LNCAP (cell line): ENCODE measurements around the gene ERFL.

ENCODE experiments used
- TF ChIP-seq, protein P1 (sequence below): fragments of 450-650 bp; IDR thresholded peaks from 2 replicates; pipeline ENCODE4 v1.5.1; 2017; ENCODE audit warnings: mild to moderate bottlenecking

The ERFL gene

DNA sequence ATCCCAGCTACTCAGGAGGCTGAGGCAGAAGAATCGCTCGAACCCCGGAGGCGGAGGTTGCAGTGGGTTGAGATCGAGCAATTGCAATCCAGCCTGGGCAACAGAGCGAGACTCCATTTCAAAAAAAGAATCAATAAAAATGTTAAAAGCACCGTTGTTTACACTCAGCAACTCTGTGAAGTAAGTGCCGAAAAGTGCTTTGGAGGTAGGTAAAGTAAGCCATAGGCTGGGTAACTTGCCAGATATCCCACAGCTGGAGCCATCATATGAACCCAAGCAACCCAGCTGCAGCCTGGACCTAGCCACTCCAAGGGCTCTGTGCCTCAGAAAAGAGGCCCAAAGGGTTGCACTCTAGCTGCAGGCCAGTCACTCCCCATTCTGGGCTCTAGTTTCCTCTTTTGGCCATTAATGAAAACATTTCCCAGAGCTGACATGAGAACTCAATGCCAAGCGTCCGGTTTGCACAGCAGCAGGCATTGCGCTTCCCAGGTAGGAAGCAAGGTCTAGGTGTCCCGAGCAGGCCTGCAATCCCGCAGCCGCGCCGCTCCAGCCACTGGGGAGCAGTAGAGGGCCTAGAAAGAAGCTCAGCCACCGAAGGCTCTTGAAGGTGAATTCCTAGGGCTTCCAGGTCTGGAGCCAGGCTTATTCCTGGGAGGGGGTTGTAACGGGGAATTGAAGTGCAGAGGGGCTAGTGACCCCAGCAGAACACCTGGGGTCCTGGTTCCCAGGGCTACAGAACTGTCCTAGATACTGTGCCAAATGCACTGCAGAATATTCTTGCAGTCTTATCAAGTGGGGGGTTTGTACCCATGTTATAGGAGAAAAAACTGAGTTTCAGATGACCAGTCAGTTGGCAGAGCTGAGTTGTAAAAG, 55.2 kb downstream of the ERFL start:
- TF ChIP-seq, protein P1, sequence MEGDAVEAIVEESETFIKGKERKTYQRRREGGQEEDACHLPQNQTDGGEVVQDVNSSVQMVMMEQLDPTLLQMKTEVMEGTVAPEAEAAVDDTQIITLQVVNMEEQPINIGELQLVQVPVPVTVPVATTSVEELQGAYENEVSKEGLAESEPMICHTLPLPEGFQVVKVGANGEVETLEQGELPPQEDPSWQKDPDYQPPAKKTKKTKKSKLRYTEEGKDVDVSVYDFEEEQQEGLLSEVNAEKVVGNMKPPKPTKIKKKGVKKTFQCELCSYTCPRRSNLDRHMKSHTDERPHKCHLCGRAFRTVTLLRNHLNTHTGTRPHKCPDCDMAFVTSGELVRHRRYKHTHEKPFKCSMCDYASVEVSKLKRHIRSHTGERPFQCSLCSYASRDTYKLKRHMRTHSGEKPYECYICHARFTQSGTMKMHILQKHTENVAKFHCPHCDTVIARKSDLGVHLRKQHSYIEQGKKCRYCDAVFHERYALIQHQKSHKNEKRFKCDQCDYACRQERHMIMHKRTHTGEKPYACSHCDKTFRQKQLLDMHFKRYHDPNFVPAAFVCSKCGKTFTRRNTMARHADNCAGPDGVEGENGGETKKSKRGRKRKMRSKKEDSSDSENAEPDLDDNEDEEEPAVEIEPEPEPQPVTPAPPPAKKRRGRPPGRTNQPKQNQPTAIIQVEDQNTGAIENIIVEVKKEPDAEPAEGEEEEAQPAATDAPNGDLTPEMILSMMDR: peak; percentile 45

DNA sequence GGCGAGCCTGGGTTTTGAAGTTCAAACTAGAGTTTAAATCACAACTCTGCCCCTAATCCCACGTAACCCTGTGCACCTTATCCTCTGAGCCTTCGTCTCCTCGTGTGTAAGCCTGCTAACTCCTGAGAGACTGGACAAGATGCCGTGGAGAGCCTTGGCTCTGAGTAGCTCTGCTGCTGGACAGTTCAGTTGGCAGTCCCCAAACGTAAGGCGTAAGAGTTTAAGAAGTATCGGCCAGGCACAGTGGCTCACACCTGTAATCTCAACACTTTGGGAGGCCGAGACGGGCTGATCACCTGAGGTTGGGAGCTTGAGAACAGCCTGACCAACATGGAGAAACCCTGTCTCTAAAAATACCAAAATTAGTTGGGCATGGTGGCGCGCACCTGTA, 55.9 kb downstream of the ERFL start:
- TF ChIP-seq, protein P1: no peak

DNA sequence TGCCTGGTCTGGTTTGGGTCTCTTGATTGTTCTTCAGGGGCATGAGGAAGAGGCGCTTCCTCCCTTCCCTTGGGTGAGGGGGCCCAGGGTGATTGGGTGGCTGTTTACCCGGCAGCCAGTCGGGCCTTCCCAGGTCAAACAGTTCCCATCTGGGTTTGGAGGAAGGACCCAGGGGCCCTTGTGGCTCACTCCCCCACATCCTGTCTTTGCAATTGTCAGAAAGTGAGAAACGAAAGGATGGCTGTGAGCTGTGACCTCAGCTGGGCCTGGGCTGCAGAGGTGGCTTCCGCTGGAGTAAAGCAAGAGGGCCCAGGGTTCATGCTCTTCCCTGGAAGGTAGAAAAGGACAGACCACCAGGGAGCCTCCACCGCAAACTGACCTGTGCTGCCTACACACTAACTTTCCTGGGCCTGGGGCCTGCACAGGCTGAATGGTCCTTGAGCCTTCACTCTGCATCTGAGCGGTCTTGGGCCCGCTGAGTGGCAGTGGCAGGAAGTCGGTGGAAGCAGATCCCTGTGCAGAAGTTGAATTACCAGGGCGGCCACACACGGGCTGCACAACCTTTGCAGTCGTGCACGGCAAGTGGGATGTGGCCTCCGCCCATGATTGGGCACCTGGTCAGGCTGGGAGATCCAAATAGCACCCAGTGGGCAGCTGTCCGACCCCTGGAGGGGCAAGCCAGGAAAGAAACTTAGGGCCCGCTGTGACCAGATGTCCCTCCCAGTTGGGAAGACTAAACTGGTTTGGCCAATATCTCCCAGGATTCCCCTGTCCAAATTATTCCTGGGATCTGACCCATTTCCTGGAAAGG, 56.5 kb downstream of the ERFL start:
- TF ChIP-seq, protein P1: no peak

DNA sequence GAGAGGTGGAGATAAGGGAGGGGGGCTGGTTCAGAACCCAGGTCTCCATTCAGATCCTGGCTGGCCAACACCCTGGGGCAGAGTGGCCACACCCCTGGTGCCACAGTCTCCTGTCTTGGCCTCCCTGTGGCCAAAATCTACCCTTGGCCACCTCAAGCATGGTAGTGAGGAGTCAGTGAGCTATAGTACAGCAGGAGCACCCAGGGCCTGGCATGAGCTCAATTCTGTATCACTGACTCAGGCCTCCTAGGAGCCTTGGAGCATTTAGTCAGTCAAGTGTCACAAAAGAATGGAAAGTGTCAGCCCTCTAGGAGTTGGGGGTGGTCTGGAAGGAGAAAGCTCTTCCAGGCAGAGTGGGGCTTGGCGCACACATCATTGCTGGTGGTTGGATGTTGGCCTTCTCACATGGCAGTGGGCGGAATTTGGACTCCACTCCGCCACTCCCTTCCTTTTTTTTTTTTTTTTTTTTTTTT, 57.8 kb downstream of the ERFL start:
- TF ChIP-seq, protein P1: no peak

DNA sequence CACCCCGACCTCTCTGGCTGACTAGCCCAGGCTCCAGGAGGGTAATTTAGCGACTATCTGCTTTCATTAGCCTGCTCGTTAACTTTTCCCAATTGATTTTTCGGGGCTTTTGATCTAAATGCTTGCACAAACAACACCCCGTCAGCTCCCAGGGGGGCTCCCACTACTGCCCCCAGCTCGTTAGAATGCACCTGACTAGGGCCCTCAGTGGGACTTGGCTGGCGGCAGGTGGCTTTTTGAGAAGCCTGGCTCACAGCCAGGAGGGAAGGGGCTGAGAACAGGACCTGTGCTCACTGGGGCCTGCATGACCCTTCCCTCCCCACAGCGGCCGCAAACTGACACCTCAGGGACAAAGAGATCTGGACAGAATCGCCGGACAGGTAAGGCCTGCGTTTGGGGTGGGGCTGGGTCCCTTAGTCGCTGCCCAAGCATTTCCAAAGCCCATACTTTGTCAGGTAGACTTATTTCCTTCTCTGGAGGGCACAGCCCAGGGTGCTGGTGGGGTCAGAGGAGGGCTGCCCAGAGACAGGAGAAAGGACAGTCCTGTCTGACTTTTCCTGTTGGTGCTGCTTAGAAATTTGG, 58.8 kb downstream of the ERFL start:
- TF ChIP-seq, protein P1: no peak

DNA sequence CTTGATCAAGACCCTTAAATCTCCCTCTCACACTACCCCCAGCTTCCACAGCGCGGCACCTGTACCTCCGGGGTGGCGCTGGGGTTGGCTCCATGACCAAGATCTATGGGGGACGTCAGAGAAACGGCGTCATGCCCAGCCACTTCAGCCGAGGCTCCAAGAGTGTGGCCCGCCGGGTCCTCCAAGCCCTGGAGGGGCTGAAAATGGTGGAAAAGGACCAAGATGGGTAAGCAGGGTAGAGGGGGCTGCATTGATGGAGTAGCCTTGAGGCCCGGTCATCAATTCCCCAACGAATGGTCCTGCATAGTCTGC, 59.3 kb downstream of the ERFL start:
- TF ChIP-seq, protein P1: no peak

DNA sequence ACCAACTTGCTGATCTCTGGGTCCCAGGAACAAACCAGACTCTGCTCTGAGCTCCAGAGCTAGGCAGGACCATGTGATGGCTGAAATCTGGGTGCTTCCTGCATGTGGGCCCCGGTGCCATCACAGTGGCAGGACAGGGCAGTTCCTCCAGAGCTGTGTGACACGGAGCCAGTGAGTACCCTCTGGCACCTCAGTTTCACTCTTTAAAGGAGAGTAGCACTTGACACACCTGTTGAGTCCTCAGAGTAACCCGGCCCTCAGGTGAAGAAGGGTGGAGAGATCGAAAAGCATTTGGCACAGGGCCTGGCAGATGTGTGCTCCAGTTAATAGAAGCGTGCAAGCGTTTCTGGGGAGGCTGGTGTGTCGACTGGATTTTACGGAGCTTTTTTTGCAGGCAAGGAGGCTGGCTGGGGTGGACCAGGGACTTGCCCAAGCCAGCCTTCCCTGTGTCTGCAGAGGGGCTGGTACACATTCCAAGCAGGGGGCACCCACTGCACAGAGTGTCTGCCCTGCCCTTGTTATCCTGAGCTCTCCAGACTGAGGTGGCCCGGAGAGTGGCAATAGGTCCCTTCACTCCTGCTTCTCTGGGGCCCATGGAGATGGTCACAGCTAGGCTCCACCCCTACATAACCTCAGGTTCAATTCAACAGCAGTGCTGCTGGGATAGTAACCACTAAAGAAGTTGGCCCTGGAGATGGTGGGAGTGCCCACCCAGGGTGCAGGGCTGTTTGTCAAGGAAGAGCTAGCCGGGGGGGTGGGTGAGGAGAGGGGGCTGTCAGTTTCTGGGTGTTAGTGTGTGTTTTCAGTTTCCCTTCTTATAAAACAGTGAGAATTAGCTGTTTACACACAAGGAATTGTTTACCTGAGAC, 59.9 kb downstream of the ERFL start:
- TF ChIP-seq, protein P1: no peak
